Measurements from ENCODE around the gene TEX26. TPM values are rescaled to one million over a fixed set of nuclear protein-coding genes. Genes with fewer than 3 reads are reported as not detected.

TEX26 gene
- total RNA-seq (ENCODE audit: unreplicated experiment), result not detected
- long read RNA-seq, result 0 reads

- Mint-ChIP-seq H3K4me1 (ENCODE audit: unreplicated experiment) (peaks cover 21% of the 10 kb centered on the region), H3K36me3 (ENCODE audit: low read depth, unreplicated experiment) (no peaks in the 10 kb centered on the region), H3K27me3 (ENCODE audit: unreplicated experiment) (peaks cover 3% of the 10 kb centered on the region), H3K4me3 (ENCODE audit: unreplicated experiment) (peak within 1 kb of the TSS; percentile 45), H3K9me3 (ENCODE audit: unreplicated experiment) (no peaks in the 10 kb centered on the region), H3K27ac (ENCODE audit: unreplicated experiment) (peak within 1 kb of the TSS; percentile 28)
- TF ChIP-seq CTCF (IDR thresholded peaks at IDR 0.05; ENCODE audit: unreplicated experiment), result no peak
- peak; percentile 74 for DNase-seq (ENCODE audit: low spot score)
Measured at GRCh38 chr13:30932481-30933353, at the start of gene TEX26. TEX26 (plus strand) TSS chr13:30932656; CDS start chr13:30932716, 60 bp downstream.

DNA sequence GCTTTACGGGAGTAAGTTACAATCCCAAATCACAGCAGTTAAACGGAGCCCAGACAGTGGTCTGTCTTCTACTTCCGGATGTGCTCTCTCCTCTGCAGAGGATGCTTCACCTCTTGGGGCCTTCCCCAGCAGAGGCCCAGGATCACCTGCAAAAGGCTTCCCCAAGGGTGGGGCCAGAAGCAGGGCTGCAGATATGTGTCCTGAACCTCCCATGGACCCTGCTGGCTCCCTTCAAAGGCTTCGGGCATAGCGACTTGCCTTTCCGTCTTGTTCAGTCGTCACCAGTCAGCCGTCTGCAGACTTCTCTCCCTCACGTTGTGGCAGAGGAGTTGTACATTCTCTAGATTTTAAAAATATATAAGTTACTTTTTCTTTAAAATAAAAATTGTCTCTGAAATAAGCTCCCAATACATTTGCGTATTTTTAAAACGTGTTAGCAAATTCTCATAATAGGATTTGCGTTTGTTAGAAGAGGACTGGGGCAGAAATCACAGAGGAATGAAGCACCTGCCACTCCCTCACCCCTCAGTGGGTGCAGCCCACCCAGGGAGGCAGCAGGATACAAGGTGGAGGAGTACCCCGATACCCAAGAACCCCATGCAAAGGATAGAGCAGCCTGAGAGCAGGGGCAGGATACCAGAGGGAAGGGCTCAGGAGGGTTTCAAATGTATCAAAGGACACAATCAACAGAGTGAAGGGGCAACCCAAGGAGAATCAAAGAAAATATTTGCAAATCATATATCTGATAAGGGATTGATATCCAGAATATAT lies 49.3 kb upstream of the TEX26 start:
- DNase-seq (ENCODE audit: low spot score), result no peak
- TF ChIP-seq CTCF (IDR thresholded peaks at IDR 0.05; ENCODE audit: unreplicated experiment), result no peak
- H3K27ac Mint-ChIP-seq (ENCODE audit: unreplicated experiment), result no peak overlapping the region
- H3K9me3 Mint-ChIP-seq (ENCODE audit: unreplicated experiment), result no peaks in the 10 kb centered on the region
- no peaks in the 10 kb centered on the region for H3K36me3 Mint-ChIP-seq (ENCODE audit: low read depth, unreplicated experiment)
- H3K27me3 Mint-ChIP-seq (ENCODE audit: unreplicated experiment), result peaks cover 2% of the 10 kb centered on the region
- no peak overlapping the region for H3K4me3 Mint-ChIP-seq (ENCODE audit: unreplicated experiment)
- H3K4me1 Mint-ChIP-seq (ENCODE audit: unreplicated experiment), result no peaks in the 10 kb centered on the region

GRCh38 chr13:30884543-30884942 lies 47.9 kb upstream of the TEX26 start:
- Mint-ChIP-seq H3K4me1 (ENCODE audit: unreplicated experiment) (no peaks in the 10 kb centered on the region), H3K9me3 (ENCODE audit: unreplicated experiment) (no peaks in the 10 kb centered on the region), H3K27me3 (ENCODE audit: unreplicated experiment) (peaks cover 2% of the 10 kb centered on the region), H3K36me3 (ENCODE audit: low read depth, unreplicated experiment) (no peaks in the 10 kb centered on the region), H3K4me3 (ENCODE audit: unreplicated experiment) (no peak overlapping the region), H3K27ac (ENCODE audit: unreplicated experiment) (no peak overlapping the region)
- DNase-seq (ENCODE audit: low spot score), result no peak
- no peak for TF ChIP-seq CTCF (IDR thresholded peaks at IDR 0.05; ENCODE audit: unreplicated experiment)

DNA sequence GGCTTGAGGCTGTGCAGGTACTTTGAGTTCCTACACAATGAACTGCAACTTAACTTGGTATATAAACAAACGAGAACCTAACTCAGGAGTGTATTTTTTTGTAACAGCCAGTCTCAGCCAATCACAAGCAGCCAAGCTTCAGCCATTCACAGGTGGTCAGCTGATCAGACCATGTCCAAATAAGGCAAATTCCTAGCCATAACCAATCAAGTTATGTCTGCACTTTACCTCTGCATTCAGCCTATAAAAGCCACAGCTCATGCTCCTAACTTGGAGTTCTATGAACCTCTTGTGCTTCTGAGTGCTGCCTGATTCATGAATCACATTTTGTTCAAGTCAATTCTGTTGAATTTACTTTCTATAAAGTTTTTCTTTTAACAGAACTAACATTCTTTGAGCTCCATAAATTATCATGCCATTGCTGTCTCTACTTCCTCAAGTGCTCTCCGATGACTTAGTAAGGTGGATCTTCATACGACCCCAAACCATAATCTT lies 43.2 kb upstream of the TEX26 start:
- Mint-ChIP-seq H3K4me1 (ENCODE audit: unreplicated experiment) (no peaks in the 10 kb centered on the region), H3K4me3 (ENCODE audit: unreplicated experiment) (no peak overlapping the region), H3K36me3 (ENCODE audit: low read depth, unreplicated experiment) (no peaks in the 10 kb centered on the region), H3K27ac (ENCODE audit: unreplicated experiment) (no peak overlapping the region), H3K9me3 (ENCODE audit: unreplicated experiment) (no peaks in the 10 kb centered on the region), H3K27me3 (ENCODE audit: unreplicated experiment) (peaks cover 2% of the 10 kb centered on the region)
- TF ChIP-seq CTCF (IDR thresholded peaks at IDR 0.05; ENCODE audit: unreplicated experiment), result no peak
- DNase-seq (ENCODE audit: low spot score), result no peak
